Lung (tissue), 12 donors: ENCODE results near the gene IGFL4. TPM values are rescaled to one million over a fixed set of nuclear protein-coding genes. Genes with fewer than 3 reads are reported as not detected.
A peak's percentile ranks its signal among the peaks of the same experiment; 100 is the strongest.

Experiments used
- ATAC-seq: fragments of 200-7000 bp; cut with Tn5 transposase; one replicate; pipeline ENCODE4 v1.9.1; 2020; ENCODE audit warnings: moderate number of reproducible peaks; ENCODE audit not compliant: insufficient read depth, low FRiP score
- DNase-seq, 3 donors: peaks; one replicate each; pipeline ENCODE4 v3.0.0-alpha.2; 2013 to 2017
- H3K27ac ChIP-seq, 2 donors: one replicate each; pipeline ENCODE4 v1.5.1; 2013; ENCODE audit warnings: mild to moderate bottlenecking in 2 of 2, moderate library complexity in 2 of 2, control low read depth in 1 of 2, inconsistent platforms in 1 of 2, low read depth in 1 of 2, low read length in 1 of 2
- H3K27me3 ChIP-seq, 3 donors: one replicate each; pipeline ENCODE4 v1.5.1; 2013; ENCODE audit warnings: low read length in 2 of 3; ENCODE audit not compliant: control insufficient read depth in 3 of 3, insufficient read depth in 3 of 3
- H3K36me3 ChIP-seq, 4 donors: one replicate each; pipeline ENCODE4 v1.5.1; 2013; ENCODE audit warnings: low read length in 4 of 4, mild to moderate bottlenecking in 1 of 4, moderate library complexity in 1 of 4; ENCODE audit not compliant: control insufficient read depth in 4 of 4, insufficient read depth in 4 of 4
- H3K4me1 ChIP-seq, 5 donors: one replicate each; pipeline ENCODE4 v1.5.1; 2013; ENCODE audit warnings: low read length in 5 of 5, mild to moderate bottlenecking in 2 of 5, moderate library complexity in 1 of 5; ENCODE audit not compliant: control insufficient read depth in 5 of 5, insufficient read depth in 5 of 5
- H3K4me3 ChIP-seq: one replicate; pipeline ENCODE4 v1.5.1; 2013; ENCODE audit warnings: mild to moderate bottlenecking, control low read depth, moderate library complexity
- H3K9ac ChIP-seq, 2 donors: one replicate each; pipeline ENCODE4 v1.5.1; 2013; ENCODE audit warnings: low read length in 2 of 2, control low read depth in 1 of 2; ENCODE audit not compliant: insufficient read depth in 1 of 2
- H3K9me3 ChIP-seq, 4 donors: one replicate each; pipeline ENCODE4 v1.5.1; 2013; ENCODE audit warnings: low read length in 3 of 4, mild to moderate bottlenecking in 1 of 4, moderate library complexity in 1 of 4; ENCODE audit not compliant: control insufficient read depth in 4 of 4, insufficient read depth in 3 of 4
- WGBS, 2 donors: extraction: QIAGEN DNeasy Blood & Tissue Kit; methylation state at CpG; one replicate each; pipeline ENCODE4 v1.1.7; 2013; 5-methylcytosine and 5-hydroxymethylcytosine counted together
- polyA plus RNA-seq, 2 donors: library from polyadenylated mRNA; stranded (reverse); fragments of 200-250 nt; gene quantifications; one replicate each; pipeline ENCODE4 v1.2.1, GENCODE V29; 2013
- total RNA-seq, 2 donors: library from RNA; depleted of rRNA in 1 of 2; stranded (reverse); fragments of >200 nt in 1 of 2; gene quantifications; one replicate each; pipeline ENCODE4 v1.2.1, GENCODE V29; 2014 to 2021
- TF ChIP-seq, protein P1 (sequence below): IDR thresholded peaks from 2 replicates; pipeline ENCODE4 v1.5.1; 2012; ENCODE audit warnings: mild to moderate bottlenecking; ENCODE audit errors: control extremely low read depth, extremely low read depth
- donor health status: control.
- donor health status: control.
- donor health status: Bipolar disorder and iron deficiency.
- donor health status: healthy.
- donor health status: DM: yes; HTN: yes; CAD: no.

Gene IGFL4
- total and polyA plus RNA-seq, 4 donors: not detected

DNA sequence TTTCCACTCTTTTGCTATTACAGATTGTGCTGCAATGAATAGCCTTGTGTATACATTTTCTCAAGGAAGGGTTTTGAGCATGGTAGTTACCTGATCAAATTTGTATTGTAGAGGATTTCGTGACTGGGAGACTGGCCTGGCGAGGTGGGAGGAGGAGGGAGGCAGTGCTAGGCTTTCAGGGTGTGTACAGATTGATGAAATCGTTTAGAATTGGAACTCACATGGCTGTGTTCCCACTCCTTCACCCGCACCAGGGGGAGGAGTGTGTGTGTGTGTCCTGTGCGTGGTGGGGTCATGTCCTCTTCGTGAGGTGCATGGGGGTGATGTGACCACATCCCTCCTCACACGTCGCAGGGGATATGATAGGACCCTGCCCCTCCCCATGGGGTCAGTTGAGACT, 26.3 kb downstream of the IGFL4 start:
- no peak for ATAC-seq
- TF ChIP-seq, protein P1, sequence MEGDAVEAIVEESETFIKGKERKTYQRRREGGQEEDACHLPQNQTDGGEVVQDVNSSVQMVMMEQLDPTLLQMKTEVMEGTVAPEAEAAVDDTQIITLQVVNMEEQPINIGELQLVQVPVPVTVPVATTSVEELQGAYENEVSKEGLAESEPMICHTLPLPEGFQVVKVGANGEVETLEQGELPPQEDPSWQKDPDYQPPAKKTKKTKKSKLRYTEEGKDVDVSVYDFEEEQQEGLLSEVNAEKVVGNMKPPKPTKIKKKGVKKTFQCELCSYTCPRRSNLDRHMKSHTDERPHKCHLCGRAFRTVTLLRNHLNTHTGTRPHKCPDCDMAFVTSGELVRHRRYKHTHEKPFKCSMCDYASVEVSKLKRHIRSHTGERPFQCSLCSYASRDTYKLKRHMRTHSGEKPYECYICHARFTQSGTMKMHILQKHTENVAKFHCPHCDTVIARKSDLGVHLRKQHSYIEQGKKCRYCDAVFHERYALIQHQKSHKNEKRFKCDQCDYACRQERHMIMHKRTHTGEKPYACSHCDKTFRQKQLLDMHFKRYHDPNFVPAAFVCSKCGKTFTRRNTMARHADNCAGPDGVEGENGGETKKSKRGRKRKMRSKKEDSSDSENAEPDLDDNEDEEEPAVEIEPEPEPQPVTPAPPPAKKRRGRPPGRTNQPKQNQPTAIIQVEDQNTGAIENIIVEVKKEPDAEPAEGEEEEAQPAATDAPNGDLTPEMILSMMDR: no peak
- 52 to 61% methylated on average over 8 of the region's 8 CpGs for WGBS, 2 donors

DNA sequence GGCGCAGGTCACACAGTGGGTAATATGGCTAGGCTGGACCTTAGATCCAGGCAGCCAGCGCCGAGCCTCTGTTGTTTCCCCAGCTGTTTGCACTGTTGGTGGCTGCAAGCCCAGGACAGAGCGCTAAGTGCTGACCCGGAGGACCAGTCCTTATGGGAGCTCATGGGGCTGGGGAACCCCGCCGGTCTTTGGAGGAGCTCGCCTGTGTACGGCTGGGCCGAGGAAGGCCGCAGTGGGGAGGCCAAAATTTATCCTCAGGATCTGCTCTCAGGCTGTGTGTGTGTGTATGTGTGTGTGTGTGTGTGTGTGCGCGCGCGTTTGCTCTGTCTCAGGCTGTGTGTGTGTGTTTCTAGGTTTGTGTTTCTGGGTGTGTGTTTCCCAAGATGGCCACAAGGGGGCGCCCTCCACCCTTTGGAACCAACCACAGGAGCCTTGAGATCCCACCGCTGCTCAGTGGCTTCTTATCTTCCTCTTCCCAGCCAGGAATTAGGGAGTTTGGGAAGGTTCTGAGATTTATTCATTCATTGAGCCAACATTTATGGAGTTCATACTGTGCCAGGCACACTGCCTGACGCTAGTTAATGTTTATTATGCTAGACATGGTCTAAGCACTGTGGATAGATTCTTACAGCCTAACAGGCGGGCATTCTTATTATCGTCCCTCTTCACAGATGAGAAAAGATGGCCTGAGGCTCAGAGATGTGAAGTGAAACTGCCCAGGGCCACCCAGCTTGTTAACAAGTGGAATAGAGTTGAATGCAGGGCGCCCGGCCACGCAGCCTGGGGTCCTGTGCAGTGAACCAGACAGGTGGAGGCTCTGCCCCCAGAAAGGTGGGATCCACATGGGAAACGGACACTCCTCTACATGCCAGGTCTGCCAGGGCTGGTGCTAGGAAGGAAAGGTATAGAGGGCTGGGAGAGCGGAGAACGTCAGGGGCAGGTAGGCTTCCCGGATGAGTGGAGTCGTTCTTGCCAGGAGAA, 31.0 kb downstream of the IGFL4 start:
- DNase-seq (peak; percentile 59 to 71 (median 69)), ATAC-seq (no peak)
- WGBS, 2 donors: 56 to 69% methylated on average over 28 of the region's 28 CpGs
- TF ChIP-seq, protein P1: peak; percentile 63
- no peaks in the 10 kb centered on the region for H3K9me3 ChIP-seq
- H3K4me3 ChIP-seq: no peak overlapping the region
- H3K4me1 ChIP-seq: peaks cover 0 to 4% (median 3%) of the 10 kb centered on the region in 5 donors
- peaks cover 0 to 12% (median 7%) of the 10 kb centered on the region in 3 donors for H3K27me3 ChIP-seq
- peaks cover 0 to 3% (median 1%) of the 10 kb centered on the region in 4 donors for H3K36me3 ChIP-seq
- H3K27ac ChIP-seq: no peak overlapping the region
- H3K9ac ChIP-seq: no peak overlapping the region

More for the DNA sequence above, 26.3 kb downstream of the IGFL4 start:
- Histone ChIP-seq H3K27ac (no peak overlapping the region), H3K4me1 (peaks cover 6 to 16% (median 9%) of the 10 kb centered on the region in 5 donors), H3K9me3 (no peaks in the 10 kb centered on the region), H3K27me3 (peaks cover 0 to 22% (median 15%) of the 10 kb centered on the region in 3 donors), H3K4me3 (no peak overlapping the region), H3K9ac (no peak overlapping the region), H3K36me3 (no peaks in the 10 kb centered on the region)
- DNase-seq: no peak

DNA sequence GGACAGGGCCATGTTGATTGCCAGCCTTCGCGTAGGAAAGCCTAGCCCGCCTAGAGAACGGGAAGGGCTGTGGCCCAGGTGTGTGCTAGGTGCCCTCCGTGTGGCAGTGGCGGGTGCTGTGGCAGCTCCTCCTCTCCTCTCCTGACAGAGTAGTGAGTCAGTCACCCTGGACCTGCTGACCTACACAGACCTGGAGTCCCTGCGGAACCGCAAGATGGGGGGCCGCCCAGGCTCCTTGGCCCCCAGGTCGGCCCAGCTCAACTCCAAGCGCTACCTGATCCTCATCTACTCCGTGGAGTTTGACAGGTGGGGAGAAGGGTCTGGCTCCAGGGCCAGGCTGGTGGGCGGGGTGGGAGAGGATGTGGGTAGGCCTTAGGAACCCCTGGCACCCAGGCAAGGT, 34.4 kb downstream of the IGFL4 start:
- no peak overlapping the region for H3K4me3 ChIP-seq
- DNase-seq: no peak
- no peaks in the 10 kb centered on the region for H3K4me1 ChIP-seq
- H3K36me3 ChIP-seq: peaks cover 0 to 3% (median 1%) of the 10 kb centered on the region in 4 donors
- 95 to 97% methylated on average over 13 of the region's 13 CpGs for WGBS, 2 donors
- no peak overlapping the region for H3K9ac ChIP-seq
- no peak overlapping the region for H3K27ac ChIP-seq
- no peak for ATAC-seq
- H3K9me3 ChIP-seq: no peaks in the 10 kb centered on the region
- TF ChIP-seq, protein P1: no peak
- no peaks in the 10 kb centered on the region for H3K27me3 ChIP-seq
